Activated CD4-positive, alpha-beta T cell treated with anti-CD3 and anti-CD28 coated beads, Interleukin-2, amount 10 ng/mL, durations not matched to agents 24 days and 14 days (primary cell): ENCODE results near the gene SPEM1. TPM values are rescaled to one million over a fixed set of nuclear protein-coding genes. Genes with fewer than 3 reads are reported as not detected.

Experiments used
- DNase-seq: peaks from one replicate; pipeline ENCODE4 v3.0.0; 2022
- H3K27ac Mint-ChIP-seq: one replicate; pipeline ENCODE4 v1.8.0; 2022; ENCODE audit warnings: mild to moderate bottlenecking, mixed read lengths
- H3K27me3 Mint-ChIP-seq: one replicate; pipeline ENCODE4 v1.8.0; 2022; ENCODE audit warnings: mixed read lengths
- H3K36me3 Mint-ChIP-seq: one replicate; pipeline ENCODE4 v1.8.0; 2022; ENCODE audit warnings: low read depth, mild to moderate bottlenecking, mixed read lengths
- H3K4me1 Mint-ChIP-seq: one replicate; pipeline ENCODE4 v1.8.0; 2021; ENCODE audit warnings: mixed read lengths
- H3K4me3 Mint-ChIP-seq: one replicate; pipeline ENCODE4 v1.8.0; 2022; ENCODE audit warnings: mild to moderate bottlenecking, moderate library complexity, mixed read lengths
- H3K9me3 Mint-ChIP-seq: one replicate; pipeline ENCODE4 v1.8.0; 2021; ENCODE audit warnings: mixed read lengths
- intact Hi-C: fragments of 100-400 bp; cut with micrococcal nuclease; formaldehyde crosslinking; loops from one replicate; pipeline ENCODE4 v1.15.1; 2023
- total RNA-seq: library from RNA; stranded (reverse); gene quantifications from 2 replicates; pipeline ENCODE4 v1.2.3, GENCODE V29; 2022

Gene SPEM1
- total RNA-seq, 1 donor from 2014 or later = not detected

DNA sequence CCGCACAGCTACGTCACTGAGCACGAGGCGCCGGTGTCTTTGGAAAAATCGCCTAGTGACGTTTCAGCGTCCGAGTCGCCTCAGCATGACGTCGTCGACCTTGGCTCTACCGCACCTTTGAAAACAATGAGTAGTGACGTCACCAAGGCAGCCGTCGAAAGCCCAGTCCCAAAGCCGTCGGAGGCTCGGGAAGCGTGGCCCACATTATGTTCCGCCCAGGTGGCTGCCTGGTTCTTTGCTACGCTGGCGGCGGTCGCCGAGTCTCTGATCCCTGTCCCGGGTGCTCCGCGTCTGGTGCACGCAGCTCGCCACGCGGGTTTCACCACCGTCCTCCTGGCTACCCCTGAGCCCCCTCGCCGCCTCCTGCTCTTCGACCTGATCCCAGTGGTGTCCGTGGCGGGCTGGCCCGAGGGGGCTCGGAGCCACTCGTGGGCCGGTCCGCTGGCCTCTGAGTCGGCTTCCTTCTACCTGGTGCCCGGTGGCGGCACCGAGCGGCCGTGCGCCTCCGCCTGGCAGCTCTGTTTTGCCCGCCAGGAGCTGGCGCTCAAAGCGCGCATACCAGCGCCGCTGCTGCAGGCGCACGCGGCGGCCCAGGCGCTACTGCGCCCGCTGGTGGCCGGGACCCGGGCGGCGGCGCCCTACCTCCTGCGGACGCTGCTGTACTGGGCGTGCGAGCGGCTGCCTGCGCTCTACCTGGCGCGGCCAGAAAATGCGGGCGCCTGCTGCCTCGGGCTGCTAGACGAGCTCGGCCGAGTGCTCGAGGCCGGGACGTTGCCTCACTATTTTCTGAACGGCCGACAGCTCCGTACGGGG is 16.6 kb downstream of the SPEM1 start:
- H3K4me1 Mint-ChIP-seq = peaks cover 41% of the 10 kb centered on the region

GRCh38 chr17:7437369-7437863 is 17.3 kb downstream of the SPEM1 start:
- Mint-ChIP-seq H3K4me1 (peaks cover 43% of the 10 kb centered on the region), H3K27me3 (peaks cover 12% of the 10 kb centered on the region), H3K9me3 (no peaks in the 10 kb centered on the region), H3K36me3 (peaks cover 22% of the 10 kb centered on the region), H3K4me3 (peak overlapping the region; percentile 93), H3K27ac (peak overlapping the region; percentile 74)
- no peak for DNase-seq
- intact Hi-C loops = loop anchor here (2.0 to 5.0 kb wide), 3 partner anchors 220 to 405 kb away; partner anchors contain the start of genes ACADVL, DLG4 and SLC16A11

More for the DNA sequence above, 16.6 kb downstream of the SPEM1 start:
- Mint-ChIP-seq H3K27me3 (peaks cover 9% of the 10 kb centered on the region), H3K27ac (peak overlapping the region; percentile 98), H3K4me3 (peak overlapping the region; percentile 93), H3K36me3 (peaks cover 18% of the 10 kb centered on the region), H3K9me3 (no peaks in the 10 kb centered on the region)
- peak; percentile 95 for DNase-seq
- intact Hi-C loops = loop anchor here (1.0 to 5.0 kb wide), 5 partner anchors 125 to 406 kb away; partner anchors contain the start of genes ACADVL, DLG4, SENP3 and SLC16A11

DNA sequence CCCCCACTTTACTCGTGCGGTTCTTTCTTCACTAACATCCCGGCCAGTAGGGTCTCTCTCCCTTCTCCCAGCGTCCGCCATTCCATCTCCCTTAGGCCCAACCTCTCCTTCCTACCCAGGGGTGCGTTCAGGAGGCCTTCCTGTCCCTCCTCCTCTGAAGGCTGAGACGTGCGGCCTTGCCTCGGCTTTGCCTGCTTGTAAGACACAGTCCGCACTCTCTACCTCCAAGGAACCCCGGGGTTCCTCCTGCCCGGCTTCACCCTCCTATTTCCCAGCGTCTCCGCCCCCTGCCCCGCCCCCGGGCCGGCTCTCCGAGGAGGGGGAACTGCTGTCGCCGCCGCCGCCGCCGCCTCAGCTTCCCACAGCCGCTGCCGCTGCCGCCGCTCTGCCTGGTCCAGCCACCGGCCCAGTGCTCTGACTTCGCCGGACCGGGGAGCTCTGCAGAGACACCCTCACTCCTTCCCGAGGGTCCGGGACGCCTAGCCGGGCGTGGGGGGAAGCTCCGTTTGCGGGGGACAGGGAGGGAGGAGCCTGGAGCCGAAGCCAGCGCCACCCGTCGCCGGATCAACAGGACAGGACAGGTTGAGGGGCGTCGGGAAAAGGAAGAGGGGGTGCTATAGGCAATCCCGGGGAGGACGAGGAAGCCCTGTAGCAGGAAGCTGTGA is 18.0 kb downstream of the SPEM1 start:
- Mint-ChIP-seq H3K4me1 (peaks cover 43% of the 10 kb centered on the region), H3K27me3 (peaks cover 12% of the 10 kb centered on the region), H3K4me3 (peak overlapping the region; percentile 90), H3K27ac (peak overlapping the region; percentile 74), H3K36me3 (peaks cover 26% of the 10 kb centered on the region), H3K9me3 (no peaks in the 10 kb centered on the region)
- intact Hi-C loops = loop anchor here (2.0 to 5.0 kb wide), 3 partner anchors 221 to 404 kb away; partner anchors contain the start of genes ACADVL, DLG4 and SLC16A11
- peak; percentile 93 for DNase-seq

DNA sequence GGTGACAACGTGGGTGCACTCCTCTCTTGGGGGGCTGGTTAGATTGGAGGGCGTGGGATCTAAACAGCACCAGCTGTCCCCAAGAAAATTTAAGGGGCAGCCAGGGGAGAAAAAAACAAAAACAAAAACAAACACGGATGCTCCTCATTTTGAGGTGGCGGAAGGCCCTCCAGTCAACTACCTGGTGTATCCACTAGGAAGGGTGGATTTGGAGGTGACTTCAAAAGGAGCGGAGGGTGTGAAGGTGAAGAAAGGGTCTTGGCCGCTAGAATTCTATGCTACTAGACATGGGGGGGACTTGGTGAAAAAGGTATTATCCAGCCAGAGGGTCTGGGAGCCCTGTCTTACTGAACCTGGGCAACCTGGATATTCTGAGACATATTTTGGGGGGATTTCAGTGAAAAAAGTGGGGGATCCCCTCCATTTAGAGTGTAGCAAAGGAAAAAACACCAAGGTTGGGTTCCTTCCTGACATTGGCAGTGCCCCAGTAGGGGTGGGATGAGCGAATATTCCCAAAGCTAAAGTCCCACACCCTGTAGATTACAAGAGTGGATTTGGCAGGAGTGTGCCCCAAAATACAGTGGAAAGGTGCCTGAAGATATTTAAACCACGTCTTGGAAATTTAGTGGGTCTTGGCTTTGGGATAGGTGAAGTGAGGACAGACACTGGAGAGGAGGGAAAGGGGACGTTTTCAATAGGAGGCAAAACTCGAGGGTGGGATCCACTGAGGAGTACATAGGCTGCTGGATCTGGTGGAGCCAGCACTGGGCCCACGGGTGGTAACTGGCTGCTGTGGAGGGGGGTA is 18.7 kb downstream of the SPEM1 start:
- intact Hi-C loops = loop anchor here (5.0 kb wide), 2 partner anchors 222 to 403 kb away; partner anchors contain the start of genes ACADVL and DLG4
- peak overlapping the region; percentile 74 for H3K27ac Mint-ChIP-seq
- peaks cover 31% of the 10 kb centered on the region for H3K36me3 Mint-ChIP-seq
- H3K4me3 Mint-ChIP-seq = peak overlapping the region; percentile 90
- no peak for DNase-seq
- H3K27me3 Mint-ChIP-seq = peaks cover 14% of the 10 kb centered on the region
- no peaks in the 10 kb centered on the region for H3K9me3 Mint-ChIP-seq
- peaks cover 43% of the 10 kb centered on the region for H3K4me1 Mint-ChIP-seq

- Mint-ChIP-seq H3K4me1 (peaks cover 44% of the 10 kb centered on the region), H3K4me3 (peak within 1 kb of the TSS; percentile 90), H3K36me3 (peaks cover 34% of the 10 kb centered on the region), H3K9me3 (no peaks in the 10 kb centered on the region), H3K27me3 (peaks cover 16% of the 10 kb centered on the region), H3K27ac (peak within 1 kb of the TSS; percentile 81)
- intact Hi-C loops = loop anchor here (5.0 kb wide), 2 partner anchors 222 to 403 kb away; partner anchors contain the start of genes ACADVL and DLG4
- DNase-seq = peak; percentile 76
Observed at GRCh38 chr17:7439462-7440112, 19.5 kb downstream of the SPEM1 start, which contains the start of gene FGF11. TSS of gene FGF11 (plus strand) at chr17:7439512. CDS start at chr17:7439621, 109 bp downstream.

GRCh38 chr17:7440113-7440833 is 20.1 kb downstream of the SPEM1 start:
- peaks cover 18% of the 10 kb centered on the region for H3K27me3 Mint-ChIP-seq
- peak overlapping the region; percentile 90 for H3K4me3 Mint-ChIP-seq
- intact Hi-C loops = no loop called here
- DNase-seq = peak; percentile 86
- peak overlapping the region; percentile 81 for H3K27ac Mint-ChIP-seq
- H3K9me3 Mint-ChIP-seq = no peaks in the 10 kb centered on the region
- H3K36me3 Mint-ChIP-seq = peaks cover 34% of the 10 kb centered on the region
- H3K4me1 Mint-ChIP-seq = peaks cover 44% of the 10 kb centered on the region

DNA sequence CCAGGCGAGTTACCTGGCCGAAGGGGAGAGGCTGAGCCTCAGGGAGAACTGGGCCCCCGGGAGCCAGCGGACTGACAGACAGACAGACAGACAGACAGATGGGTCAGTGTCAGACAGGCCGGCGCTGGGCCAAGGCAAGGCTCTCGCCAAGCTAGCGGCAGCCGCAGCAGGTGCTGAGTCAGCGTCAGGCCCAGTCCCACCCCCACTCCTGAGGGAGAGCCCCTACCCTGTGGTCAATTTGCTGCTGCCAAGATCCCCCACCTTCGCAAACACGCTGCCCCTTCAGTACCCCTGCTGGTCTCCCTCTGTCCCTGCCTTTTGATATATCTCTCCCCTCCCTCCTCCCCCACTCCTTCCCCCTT is 20.7 kb downstream of the SPEM1 start:
- Mint-ChIP-seq H3K9me3 (no peaks in the 10 kb centered on the region), H3K4me1 (peaks cover 46% of the 10 kb centered on the region), H3K27ac (no peak overlapping the region), H3K4me3 (peak overlapping the region; percentile 90), H3K27me3 (peaks cover 23% of the 10 kb centered on the region), H3K36me3 (peaks cover 38% of the 10 kb centered on the region)
- intact Hi-C loops = no loop called here
- DNase-seq = peak; percentile 68

DNA sequence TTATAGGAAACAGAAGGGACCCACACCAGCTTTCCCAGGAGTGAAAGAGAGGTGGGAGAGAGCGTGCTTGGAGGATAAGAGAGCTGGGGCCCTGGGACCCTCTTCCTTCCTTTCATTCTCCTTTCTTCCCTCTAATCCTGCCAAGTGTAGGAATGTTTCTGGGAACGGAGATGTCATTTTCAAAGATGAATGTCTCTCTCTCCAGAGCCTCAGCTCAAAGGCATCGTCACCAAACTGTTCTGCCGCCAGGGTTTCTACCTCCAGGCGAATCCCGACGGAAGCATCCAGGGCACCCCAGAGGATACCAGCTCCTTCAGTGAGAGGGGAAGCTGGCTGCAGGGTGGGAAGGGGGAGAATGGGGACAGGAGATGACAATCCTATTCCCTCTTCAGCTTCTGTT is 21.1 kb downstream of the SPEM1 start:
- Mint-ChIP-seq H3K27ac (no peak overlapping the region), H3K4me3 (peak overlapping the region; percentile 90), H3K27me3 (peaks cover 25% of the 10 kb centered on the region), H3K9me3 (no peaks in the 10 kb centered on the region), H3K36me3 (peaks cover 38% of the 10 kb centered on the region), H3K4me1 (peaks cover 45% of the 10 kb centered on the region)
- DNase-seq = no peak
- intact Hi-C loops = no loop called here

DNA sequence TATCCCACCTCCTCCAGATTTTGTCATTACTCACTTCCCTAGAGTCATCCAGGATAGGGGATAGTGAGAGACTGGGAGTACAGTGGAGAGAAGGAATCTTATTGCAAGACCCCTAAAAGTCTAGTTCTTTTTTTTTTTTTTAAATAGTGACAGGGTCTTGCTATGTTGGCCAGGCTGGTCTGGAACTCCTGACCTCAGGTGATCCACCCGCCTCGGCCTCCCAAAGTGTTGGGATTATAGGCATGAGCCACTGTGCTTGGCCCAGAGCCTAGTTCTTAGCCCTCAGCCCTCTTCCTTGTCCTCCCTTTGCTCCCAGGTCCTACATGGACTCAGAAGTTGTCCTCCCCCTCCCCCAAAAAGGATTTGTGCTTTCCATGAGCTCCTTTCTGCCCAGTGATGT is 22.0 kb downstream of the SPEM1 start:
- Mint-ChIP-seq H3K4me3 (peak overlapping the region; percentile 48), H3K36me3 (peaks cover 39% of the 10 kb centered on the region), H3K9me3 (no peaks in the 10 kb centered on the region), H3K27me3 (peaks cover 28% of the 10 kb centered on the region), H3K4me1 (peaks cover 43% of the 10 kb centered on the region), H3K27ac (no peak overlapping the region)
- intact Hi-C loops = no loop called here
- DNase-seq = no peak

GRCh38 chr17:7443499-7444485 is 23.7 kb downstream of the SPEM1 start:
- intact Hi-C loops = no loop called here
- Mint-ChIP-seq H3K9me3 (no peaks in the 10 kb centered on the region), H3K4me1 (peaks cover 37% of the 10 kb centered on the region), H3K4me3 (no peak overlapping the region), H3K27ac (peak overlapping the region; percentile 3), H3K36me3 (peaks cover 37% of the 10 kb centered on the region), H3K27me3 (peaks cover 33% of the 10 kb centered on the region)
- DNase-seq = no peak
